ENCODE measurements around the gene FOXR1. TPM values are rescaled to one million over a fixed set of nuclear protein-coding genes. Genes with fewer than 3 reads are reported as not detected.

The FOXR1 gene
- total and polyA plus RNA-seq, 8 donors: not detected

DNA sequence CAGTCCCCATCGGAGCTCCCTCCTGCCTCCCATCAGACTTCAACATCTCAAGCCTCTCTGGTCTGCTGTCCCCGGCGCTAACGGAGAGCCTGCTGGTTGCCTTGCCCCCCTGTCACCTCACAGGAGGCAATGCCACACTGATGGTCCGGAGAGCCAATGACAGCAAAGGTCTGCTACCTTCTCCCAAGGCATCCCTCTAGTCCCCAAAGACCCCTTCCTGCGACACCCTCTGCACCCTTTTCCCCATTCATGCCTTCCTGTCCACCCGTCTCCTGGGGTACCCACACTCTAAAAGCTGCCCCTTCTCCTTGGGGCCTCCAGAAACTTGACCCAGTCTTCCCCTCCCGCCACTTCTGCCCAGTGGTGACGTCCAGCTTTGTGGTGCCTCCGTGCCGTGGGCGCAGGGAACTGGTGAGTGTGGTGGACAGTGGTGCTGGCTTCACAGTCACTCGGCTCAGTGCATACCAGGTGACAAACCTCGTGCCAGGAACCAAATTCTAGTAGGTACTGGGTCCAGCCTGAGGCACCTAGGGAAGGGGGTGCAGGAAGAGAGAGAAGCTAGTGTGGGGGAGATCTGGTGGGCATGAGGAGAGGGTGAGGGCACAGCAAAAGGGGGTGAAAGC is 14.6 kb upstream of the FOXR1 start:
- Histone ChIP-seq H3K36me3 (no peaks in the 10 kb centered on the region), H3K4me1 (peaks cover 0 to 5% (median 0%) of the 10 kb centered on the region in 4 donors), H3K27me3 (peaks cover 0 to 20% (median 0%) of the 10 kb centered on the region in 3 donors), H3K27ac (no peak overlapping the region), H3K9me3 (no peaks in the 10 kb centered on the region), H3K4me3 (no peak overlapping the region)
- DNase-seq: no peak
- 50 to 56% (median 54%) methylated on average over 13 to 14 of the region's 14 CpGs for WGBS, 5 donors
- intact Hi-C loops (cut with DNase I; ENCODE audit: low total_unique reads): loop anchor here (5.0 kb wide), 1 partner anchor 265 kb away; no protein-coding TSS in a partner anchor
- TF ChIP-seq EP300 (IDR thresholded peaks at IDR 0.05): no peak
- TF ChIP-seq, protein P1, sequence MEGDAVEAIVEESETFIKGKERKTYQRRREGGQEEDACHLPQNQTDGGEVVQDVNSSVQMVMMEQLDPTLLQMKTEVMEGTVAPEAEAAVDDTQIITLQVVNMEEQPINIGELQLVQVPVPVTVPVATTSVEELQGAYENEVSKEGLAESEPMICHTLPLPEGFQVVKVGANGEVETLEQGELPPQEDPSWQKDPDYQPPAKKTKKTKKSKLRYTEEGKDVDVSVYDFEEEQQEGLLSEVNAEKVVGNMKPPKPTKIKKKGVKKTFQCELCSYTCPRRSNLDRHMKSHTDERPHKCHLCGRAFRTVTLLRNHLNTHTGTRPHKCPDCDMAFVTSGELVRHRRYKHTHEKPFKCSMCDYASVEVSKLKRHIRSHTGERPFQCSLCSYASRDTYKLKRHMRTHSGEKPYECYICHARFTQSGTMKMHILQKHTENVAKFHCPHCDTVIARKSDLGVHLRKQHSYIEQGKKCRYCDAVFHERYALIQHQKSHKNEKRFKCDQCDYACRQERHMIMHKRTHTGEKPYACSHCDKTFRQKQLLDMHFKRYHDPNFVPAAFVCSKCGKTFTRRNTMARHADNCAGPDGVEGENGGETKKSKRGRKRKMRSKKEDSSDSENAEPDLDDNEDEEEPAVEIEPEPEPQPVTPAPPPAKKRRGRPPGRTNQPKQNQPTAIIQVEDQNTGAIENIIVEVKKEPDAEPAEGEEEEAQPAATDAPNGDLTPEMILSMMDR (IDR thresholded peaks at IDR 0.05): peak in 1 of 7 experiments; percentile 47

DNA sequence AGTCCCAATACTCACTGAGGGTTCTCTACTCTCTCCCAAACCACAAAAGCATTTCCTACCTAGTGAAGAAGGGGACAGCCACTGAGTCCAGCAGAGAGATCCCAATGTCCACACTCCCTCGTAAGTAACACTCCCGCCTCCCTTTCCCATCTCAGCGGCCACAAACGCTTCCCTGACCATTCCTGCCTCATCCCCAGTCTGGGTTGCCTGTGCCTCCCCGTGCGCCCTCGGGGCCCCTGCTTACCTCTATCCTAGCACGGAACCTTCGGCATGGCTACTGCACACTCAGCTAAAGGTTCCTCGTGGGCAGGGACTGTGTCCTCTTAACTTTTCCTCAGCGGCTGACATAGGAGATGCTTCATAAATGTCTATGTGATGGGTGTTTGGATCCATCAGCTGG is 14.0 kb upstream of the FOXR1 start:
- TF ChIP-seq POLR2A (IDR thresholded peaks at IDR 0.05) (no peak), POLR2AphosphoS5 (IDR thresholded peaks at IDR 0.05) (no peak), EP300 (IDR thresholded peaks at IDR 0.05) (no peak)
- TF ChIP-seq, protein P1 (IDR thresholded peaks at IDR 0.05): no peak
- WGBS, 5 donors: 76 to 87% (median 81%) methylated on average over 11 of the region's 11 CpGs

DNA sequence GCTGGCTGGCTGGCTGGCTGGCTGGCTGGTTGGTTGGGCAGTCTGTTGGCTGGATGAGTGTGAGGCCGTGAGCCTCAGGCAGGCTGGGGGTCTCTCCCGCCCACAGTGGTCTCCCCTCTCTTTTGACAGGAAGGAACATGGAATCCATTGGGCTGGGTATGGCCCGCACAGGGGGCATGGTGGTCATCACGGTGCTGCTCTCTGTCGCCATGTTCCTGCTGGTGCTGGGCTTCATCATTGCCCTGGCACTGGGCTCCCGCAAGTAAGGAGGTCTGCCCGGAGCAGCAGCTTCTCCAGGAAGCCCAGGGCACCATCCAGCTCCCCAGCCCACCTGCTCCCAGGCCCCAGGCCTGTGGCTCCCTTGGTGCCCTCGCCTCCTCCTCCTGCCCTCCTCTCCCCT is 13.6 kb upstream of the FOXR1 start:
- DNase-seq: no peak
- no peak overlapping the region for H3K27ac ChIP-seq
- 88 to 99% (median 91%) methylated on average over 6 to 8 of the region's 8 CpGs for WGBS, 5 donors
- no peaks in the 10 kb centered on the region for H3K9me3 ChIP-seq
- no peak overlapping the region for H3K4me3 ChIP-seq
- TF ChIP-seq EP300 (IDR thresholded peaks at IDR 0.05): no peak
- no peaks in the 10 kb centered on the region for H3K36me3 ChIP-seq
- peaks cover 0 to 5% (median 0%) of the 10 kb centered on the region in 4 donors for H3K4me1 ChIP-seq
- intact Hi-C loops (cut with DNase I; ENCODE audit: low total_unique reads): loop anchor here (5.0 kb wide), 1 partner anchor 266 kb away; no protein-coding TSS in a partner anchor
- peaks cover 0 to 20% (median 0%) of the 10 kb centered on the region in 3 donors for H3K27me3 ChIP-seq

More for the DNA sequence above, 14.0 kb upstream of the FOXR1 start:
- peaks cover 0 to 20% (median 0%) of the 10 kb centered on the region in 3 donors for H3K27me3 ChIP-seq
- no peak overlapping the region for H3K27ac ChIP-seq
- no peak overlapping the region for H3K4me3 ChIP-seq
- intact Hi-C loops (cut with DNase I; ENCODE audit: low total_unique reads): loop anchor here (5.0 kb wide), 1 partner anchor 265 kb away; no protein-coding TSS in a partner anchor
- H3K4me1 ChIP-seq: peaks cover 0 to 5% (median 0%) of the 10 kb centered on the region in 4 donors
- no peaks in the 10 kb centered on the region for H3K9me3 ChIP-seq
- DNase-seq: no peak
- no peaks in the 10 kb centered on the region for H3K36me3 ChIP-seq

DNA sequence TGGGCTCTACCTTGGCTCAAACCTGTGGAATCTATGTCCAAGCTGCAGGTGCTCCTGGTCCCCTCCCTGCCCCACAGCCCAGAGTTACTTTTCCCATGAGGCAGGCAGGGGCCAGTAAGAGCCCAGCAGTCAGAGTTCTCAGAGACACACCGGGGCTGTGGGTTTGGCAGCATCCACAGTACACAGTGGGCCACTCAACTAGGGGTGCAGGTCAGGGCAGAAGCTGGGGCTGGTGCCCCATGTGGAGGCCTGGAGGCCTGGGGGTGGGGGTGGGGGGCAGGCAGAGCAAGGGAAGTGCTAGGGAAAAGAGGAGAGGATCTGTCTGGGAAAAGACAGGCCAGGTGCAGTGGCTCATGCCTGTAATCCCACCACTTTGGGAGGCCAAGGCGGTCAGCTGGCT is 13.0 kb upstream of the FOXR1 start:
- Histone ChIP-seq H3K4me1 (peaks cover 0 to 5% (median 0%) of the 10 kb centered on the region in 4 donors), H3K27me3 (peaks cover 0 to 15% (median 0%) of the 10 kb centered on the region in 3 donors), H3K36me3 (no peaks in the 10 kb centered on the region), H3K4me3 (no peak overlapping the region), H3K9me3 (no peaks in the 10 kb centered on the region), H3K27ac (no peak overlapping the region)
- WGBS, 5 donors: 61 to 83% (median 75%) methylated on average over 2 of the region's 2 CpGs
- intact Hi-C loops (cut with DNase I; ENCODE audit: low total_unique reads): loop anchor here (5.0 kb wide), 1 partner anchor 266 kb away; no protein-coding TSS in a partner anchor
- DNase-seq: no peak
- TF ChIP-seq, protein P1 (IDR thresholded peaks at IDR 0.05): no peak
- no peak for TF ChIP-seq POLR2A (IDR thresholded peaks at IDR 0.05)
- no peak for TF ChIP-seq POLR2AphosphoS5 (IDR thresholded peaks at IDR 0.05)
- no peak for TF ChIP-seq EP300 (IDR thresholded peaks at IDR 0.05)

DNA sequence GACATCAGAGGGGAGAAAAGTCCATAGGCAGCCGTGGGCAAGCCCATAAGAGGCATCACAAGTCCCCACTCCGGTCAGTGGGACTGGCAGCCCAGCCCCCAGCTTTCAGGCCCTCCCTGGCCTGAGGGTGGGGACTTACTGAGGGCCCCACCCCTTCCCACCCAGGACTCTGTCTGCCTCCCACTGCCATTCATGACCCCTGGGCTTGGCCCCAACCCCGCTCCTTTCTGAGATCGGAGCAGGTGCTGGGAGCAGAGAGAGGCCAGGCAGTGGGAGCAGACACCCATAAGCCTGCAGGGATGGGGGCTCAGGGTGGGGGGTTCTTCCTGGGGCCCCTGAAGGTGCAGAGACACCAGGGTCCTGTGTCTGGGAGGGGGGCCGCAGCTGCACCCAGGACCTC is 10.4 kb upstream of the FOXR1 start:
- Histone ChIP-seq H3K27ac (no peak overlapping the region), H3K4me3 (no peak overlapping the region), H3K27me3 (peaks cover 0 to 6% (median 0%) of the 10 kb centered on the region in 3 donors), H3K36me3 (no peaks in the 10 kb centered on the region), H3K4me1 (peaks cover 0 to 5% (median 0%) of the 10 kb centered on the region in 4 donors), H3K9me3 (no peaks in the 10 kb centered on the region)
- intact Hi-C loops (cut with DNase I; ENCODE audit: low total_unique reads): no loop called here
- WGBS, 5 donors: 68 to 90% (median 73%) methylated on average over 2 to 5 of the region's 5 CpGs
- TF ChIP-seq EP300 (IDR thresholded peaks at IDR 0.05) (no peak), POLR2A (IDR thresholded peaks at IDR 0.05) (no peak)
- TF ChIP-seq, protein P1 (IDR thresholded peaks at IDR 0.05): no peak
- no peak for DNase-seq

Measured in stomach (tissue), 9 donors.